Left cardiac atrium (tissue), 4 donors: ENCODE measurements around the gene OR1E2. TPM values are rescaled to one million over a fixed set of nuclear protein-coding genes. Genes with fewer than 3 reads are reported as not detected.
"Not testable (repeated sequence)": the region's sequence is repeated elsewhere in the genome, so short reads cannot be mapped to it uniquely, and the experiment has no call there.

Experiments used
- ATAC-seq, 2 donors: fragments of 200-7000 bp; cut with Tn5 transposase; one replicate each; pipeline ENCODE4 v1.9.1; 2020; ENCODE audit warnings: mild to moderate bottlenecking in 2 of 2, moderate library complexity in 2 of 2
- DNase-seq: peaks from one replicate; pipeline ENCODE4 v3.0.0-alpha.2; 2020
- intact Hi-C, 2 donors: fragments of 100-400 bp; cut with DNase I; formaldehyde crosslinking; loops; one replicate each; pipeline versions ENCODE4 v1.14.1 to v1.15.1; 2022 to 2023
- total RNA-seq, 2 donors: library from RNA; stranded (reverse); fragmentation: NEBNext Ultra II Directional; extraction: Animal tissue kit (Norgen Biotek cat#: 25700); gene quantifications; one replicate each; pipeline ENCODE4 v1.2.1, GENCODE V29; 2021
- donor health status: DM: no; HTN: yes; CAD: no.
- donor health status: DM: no; HTN: yes; CAD: no; lungs with severe emphysema.
- donor health status: DM: yes; HTN: yes; CAD: no.
- donor health status: Dilated cardiomyopathy.

The OR1E2 gene
- total RNA-seq, 2 donors from 2014 or later, result not detected

- ATAC-seq (no peak), DNase-seq (no peak)
- intact Hi-C loops, result no loop called here
These were observed 31.9 kb downstream of the OR1E2 start for GRCh38 chr17:3401786-3402185.

- DNase-seq (no peak), ATAC-seq (no peak)
- intact Hi-C loops, result no loop called here
These were observed 33.6 kb downstream of the OR1E2 start for GRCh38 chr17:3400055-3400454.

GRCh38 chr17:3398310-3398709, 35.3 kb downstream of the OR1E2 start, which contains the start of gene OR1E1:
Gene OR1E1 (minus strand): TSS chr17:3398410. CDS start chr17:3398410, 0 bp downstream.
- ATAC-seq, result no peak
- intact Hi-C loops, result no loop called here

GRCh38 chr17:3397801-3398200, 35.8 kb downstream of the OR1E2 start:
- ATAC-seq, intact Hi-C loops, DNase-seq: not testable (repeated sequence)

More at GRCh38 chr17:3398310-3398709, 35.3 kb downstream of the OR1E2 start, which contains the start of gene OR1E1:
- no peak for DNase-seq

- intact Hi-C loops, result no loop called here
- DNase-seq (no peak), ATAC-seq (no peak)
These were observed 43.9 kb downstream of the OR1E2 start for GRCh38 chr17:3389791-3390190.

GRCh38 chr17:3385869-3386816, 47.5 kb downstream of the OR1E2 start, which contains the start of gene OR3A2:
Gene OR3A2 (minus strand): TSS chr17:3386308.
- DNase-seq, result no peak
- no peak for ATAC-seq
- intact Hi-C loops, result no loop called here

Other genes starting within 250 kb of the OR1E2 start
- gene OR1A2, start 236.3 kb downstream of the OR1E2 start, total RNA-seq, result not detected
- gene OR1A1, start 226.2 kb downstream of the OR1E2 start, total RNA-seq, result not detected
- gene OR3A1, start 135.5 kb downstream of the OR1E2 start, total RNA-seq, result under 1 TPM in 1 of 2 donors, not detected in 1; 0.12 TPM
- gene OR3A2, start 47.5 kb downstream of the OR1E2 start, total RNA-seq, result under 1 TPM; 0.65 to 0.71 TPM
- gene OR1E1, start 35.4 kb downstream of the OR1E2 start, total RNA-seq, result not detected
- not detected for gene OR3A3, start 22.5 kb downstream of the OR1E2 start, total RNA-seq
- under 1 TPM in 1 of 2 donors, not detected in 1; 0.35 TPM for gene SPATA22, start 38.0 kb upstream of the OR1E2 start, total RNA-seq
- gene ASPA, start 42.2 kb upstream of the OR1E2 start, total RNA-seq, result 1 to 10 TPM; 3.1 to 5.0 TPM
- gene TRPV3, start 124.0 kb upstream of the OR1E2 start, total RNA-seq, result 1 to 10 TPM; 1.2 to 2.1 TPM
- 1 to 10 TPM; 3.3 to 3.4 TPM for gene TRPV1, start 175.6 kb upstream of the OR1E2 start, total RNA-seq
- 1 to 10 TPM; 4.6 to 6.1 TPM for gene SHPK, start 202.4 kb upstream of the OR1E2 start, total RNA-seq
- 1 to 10 TPM; 8.3 to 9.6 TPM for gene CTNS, start 202.9 kb upstream of the OR1E2 start, total RNA-seq
- 100 to 1,000 TPM; 116 to 142 TPM for gene TAX1BP3, start 234.7 kb upstream of the OR1E2 start, total RNA-seq
- 10 to 100 TPM; 51.8 to 51.9 TPM for gene EMC6, start 235.0 kb upstream of the OR1E2 start, total RNA-seq